Measurements from ENCODE around the gene PELO.

PELO gene

GRCh38 chr5:52787600-52788504 is at the start of gene PELO, which contains the start of gene ITGA1:
Gene PELO, plus strand, starts transcription at chr5:52787916. Its CDS starts 12,479 bp downstream, at chr5:52800395.
Gene ITGA1, plus strand, starts transcription at chr5:52787916. Its CDS starts 438 bp downstream, at chr5:52788354.
- Histone ChIP-seq H3K27ac (ENCODE audit: low read depth, low read length) (no peak within 1 kb of the TSS), H3K9me2 (replicated peaks; ENCODE audit: insufficient read depth, low read length) (no peaks in the 10 kb centered on the region), H3F3A (ENCODE audit: insufficient read depth) (no peaks in the 10 kb centered on the region), H4K20me1 (ENCODE audit: low read depth, low read length) (no peaks in the 10 kb centered on the region), H3K79me2 (ENCODE audit: insufficient read depth, low read length) (no peaks in the 10 kb centered on the region), H3K9ac (ENCODE audit: low read length) (no peak within 1 kb of the TSS), H3K4me3 (ENCODE audit: insufficient read depth, low read length, poor library complexity, severe bottlenecking) (no peak within 1 kb of the TSS), H2AFZ (ENCODE audit: low read depth, low read length, severe bottlenecking) (no peak within 1 kb of the TSS), H3K36me3 (ENCODE audit: low read length) (no peaks in the 10 kb centered on the region), H3K4me2 (ENCODE audit: low read depth, low read length, poor library complexity, severe bottlenecking) (peak within 1 kb of the TSS; percentile 18), H3K27me3 (ENCODE audit: low read length) (no peaks in the 10 kb centered on the region), H3K9me3 (ENCODE audit: insufficient read depth, low read length) (no peaks in the 10 kb centered on the region)
- TF ChIP-seq EZH2phosphoT487 (conservative IDR thresholded peaks at IDR 0.05; ENCODE audit: low read length): no peak

GRCh38 chr5:52738095-52738506 is 49.6 kb upstream of the PELO start:
- Histone ChIP-seq H3K36me3 (ENCODE audit: low read length) (no peaks in the 10 kb centered on the region), H3K27me3 (ENCODE audit: low read length) (no peaks in the 10 kb centered on the region), H3K9me2 (replicated peaks; ENCODE audit: insufficient read depth, low read length) (0 out of 2 replicates have a peak, but pooled peaks cover 7% of the 10 kb centered on the region), H3K4me2 (ENCODE audit: low read depth, low read length, poor library complexity, severe bottlenecking) (no peak overlapping the region), H3K27ac (ENCODE audit: low read depth, low read length) (no peak overlapping the region), H2AFZ (ENCODE audit: low read depth, low read length, severe bottlenecking) (no peak overlapping the region), H3K9ac (ENCODE audit: low read length) (no peak overlapping the region), H3K79me2 (ENCODE audit: insufficient read depth, low read length) (no peaks in the 10 kb centered on the region), H3F3A (ENCODE audit: insufficient read depth) (no peaks in the 10 kb centered on the region), H4K20me1 (ENCODE audit: low read depth, low read length) (no peaks in the 10 kb centered on the region), H3K4me3 (ENCODE audit: insufficient read depth, low read length, poor library complexity, severe bottlenecking) (no peak overlapping the region), H3K9me3 (ENCODE audit: insufficient read depth, low read length) (no peaks in the 10 kb centered on the region)
- TF ChIP-seq, protein P1, sequence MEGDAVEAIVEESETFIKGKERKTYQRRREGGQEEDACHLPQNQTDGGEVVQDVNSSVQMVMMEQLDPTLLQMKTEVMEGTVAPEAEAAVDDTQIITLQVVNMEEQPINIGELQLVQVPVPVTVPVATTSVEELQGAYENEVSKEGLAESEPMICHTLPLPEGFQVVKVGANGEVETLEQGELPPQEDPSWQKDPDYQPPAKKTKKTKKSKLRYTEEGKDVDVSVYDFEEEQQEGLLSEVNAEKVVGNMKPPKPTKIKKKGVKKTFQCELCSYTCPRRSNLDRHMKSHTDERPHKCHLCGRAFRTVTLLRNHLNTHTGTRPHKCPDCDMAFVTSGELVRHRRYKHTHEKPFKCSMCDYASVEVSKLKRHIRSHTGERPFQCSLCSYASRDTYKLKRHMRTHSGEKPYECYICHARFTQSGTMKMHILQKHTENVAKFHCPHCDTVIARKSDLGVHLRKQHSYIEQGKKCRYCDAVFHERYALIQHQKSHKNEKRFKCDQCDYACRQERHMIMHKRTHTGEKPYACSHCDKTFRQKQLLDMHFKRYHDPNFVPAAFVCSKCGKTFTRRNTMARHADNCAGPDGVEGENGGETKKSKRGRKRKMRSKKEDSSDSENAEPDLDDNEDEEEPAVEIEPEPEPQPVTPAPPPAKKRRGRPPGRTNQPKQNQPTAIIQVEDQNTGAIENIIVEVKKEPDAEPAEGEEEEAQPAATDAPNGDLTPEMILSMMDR (IDR thresholded peaks at IDR 0.05; ENCODE audit: insufficient read depth, low read length, poor library complexity, severe bottlenecking): no peak
- TF ChIP-seq EZH2phosphoT487 (conservative IDR thresholded peaks at IDR 0.05; ENCODE audit: low read length): no peak

- no peak overlapping the region for H3K27ac ChIP-seq (ENCODE audit: low read depth, low read length)
- H3K9me2 ChIP-seq (replicated peaks; ENCODE audit: insufficient read depth, low read length): 0 out of 2 replicates have a peak, but pooled peaks cover 7% of the 10 kb centered on the region
- no peaks in the 10 kb centered on the region for H3K79me2 ChIP-seq (ENCODE audit: insufficient read depth, low read length)
- H3F3A ChIP-seq (ENCODE audit: insufficient read depth): no peaks in the 10 kb centered on the region
- no peak overlapping the region for H2AFZ ChIP-seq (ENCODE audit: low read depth, low read length, severe bottlenecking)
- H3K4me2 ChIP-seq (ENCODE audit: low read depth, low read length, poor library complexity, severe bottlenecking): no peak overlapping the region
- H4K20me1 ChIP-seq (ENCODE audit: low read depth, low read length): no peaks in the 10 kb centered on the region
- no peak overlapping the region for H3K9ac ChIP-seq (ENCODE audit: low read length)
- no peaks in the 10 kb centered on the region for H3K36me3 ChIP-seq (ENCODE audit: low read length)
- no peaks in the 10 kb centered on the region for H3K27me3 ChIP-seq (ENCODE audit: low read length)
- TF ChIP-seq, protein P1 (IDR thresholded peaks at IDR 0.05; ENCODE audit: insufficient read depth, low read length, poor library complexity, severe bottlenecking): no peak
- no peak for TF ChIP-seq EZH2phosphoT487 (conservative IDR thresholded peaks at IDR 0.05; ENCODE audit: low read length)
- H3K4me3 ChIP-seq (ENCODE audit: insufficient read depth, low read length, poor library complexity, severe bottlenecking): no peak overlapping the region
- no peaks in the 10 kb centered on the region for H3K9me3 ChIP-seq (ENCODE audit: insufficient read depth, low read length)
Observed at GRCh38 chr5:52740007-52740406, 47.7 kb upstream of the PELO start.

DNA sequence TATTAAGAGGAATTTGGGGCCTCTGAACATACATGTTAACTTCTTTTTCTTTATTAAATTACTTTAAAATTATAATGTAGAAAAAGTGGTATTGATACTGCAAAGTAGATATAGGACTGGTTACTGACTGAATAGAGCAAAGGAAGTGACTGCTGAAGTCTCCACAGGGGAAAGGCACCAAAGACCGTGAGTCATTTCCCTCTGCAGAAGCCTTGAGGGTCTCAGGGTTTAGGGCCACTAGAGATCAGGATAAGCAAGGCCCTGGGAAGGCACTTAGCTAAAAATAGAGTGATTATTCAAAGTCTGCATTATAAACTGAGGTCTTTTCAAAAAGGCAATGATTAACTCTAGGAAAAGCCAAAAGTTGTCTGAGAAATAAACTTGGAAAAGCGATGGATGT is 44.7 kb upstream of the PELO start:
- TF ChIP-seq, protein P1 (IDR thresholded peaks at IDR 0.05; ENCODE audit: insufficient read depth, low read length, poor library complexity, severe bottlenecking): no peak
- no peak for TF ChIP-seq EZH2phosphoT487 (conservative IDR thresholded peaks at IDR 0.05; ENCODE audit: low read length)
- Histone ChIP-seq H3K36me3 (ENCODE audit: low read length) (no peaks in the 10 kb centered on the region), H3K79me2 (ENCODE audit: insufficient read depth, low read length) (no peaks in the 10 kb centered on the region), H3K4me2 (ENCODE audit: low read depth, low read length, poor library complexity, severe bottlenecking) (no peak overlapping the region), H3F3A (ENCODE audit: insufficient read depth) (no peaks in the 10 kb centered on the region), H3K27me3 (ENCODE audit: low read length) (no peaks in the 10 kb centered on the region), H3K9ac (ENCODE audit: low read length) (no peak overlapping the region), H3K9me2 (replicated peaks; ENCODE audit: insufficient read depth, low read length) (0 out of 2 replicates have a peak, but pooled peaks cover 7% of the 10 kb centered on the region), H2AFZ (ENCODE audit: low read depth, low read length, severe bottlenecking) (no peak overlapping the region), H3K9me3 (ENCODE audit: insufficient read depth, low read length) (no peaks in the 10 kb centered on the region), H3K4me3 (ENCODE audit: insufficient read depth, low read length, poor library complexity, severe bottlenecking) (no peak overlapping the region), H3K27ac (ENCODE audit: low read depth, low read length) (no peak overlapping the region), H4K20me1 (ENCODE audit: low read depth, low read length) (no peaks in the 10 kb centered on the region)
